ENCODE measurements around the gene C4orf36.
A peak's percentile ranks its signal among the peaks of the same experiment; 100 is the strongest.

C4orf36 gene

GRCh38 chr4:86891762-86892635, at the start of gene C4orf36:
Gene C4orf36 (minus strand): TSS chr4:86892422. CDS start chr4:86891520, 902 bp downstream.
- peak; percentile 45 for DNase-seq

GRCh38 chr4:86940920-86941460, 48.8 kb upstream of the C4orf36 start:
- no peak for DNase-seq

GRCh38 chr4:86939729-86940575, 47.7 kb upstream of the C4orf36 start:
- DNase-seq, result peak; percentile 25

- DNase-seq, result no peak
These were observed 46.7 kb upstream of the C4orf36 start for GRCh38 chr4:86938771-86939520.

- peak; percentile 81 for DNase-seq
These were observed 43.9 kb upstream of the C4orf36 start for GRCh38 chr4:86935853-86936733.

GRCh38 chr4:86935566-86935852, 43.3 kb upstream of the C4orf36 start:
- DNase-seq, result peak; percentile 40

GRCh38 chr4:86934771-86935565, 42.7 kb upstream of the C4orf36 start, which contains the start of gene AFF1:
Gene AFF1 (plus strand): TSS chr4:86935011. CDS start chr4:86948534, 13,523 bp downstream.
- DNase-seq, result peak; percentile 92

- no peak for DNase-seq
These were observed 42.0 kb upstream of the C4orf36 start for GRCh38 chr4:86934147-86934770.

GRCh38 chr4:86928400-86929255, 36.4 kb upstream of the C4orf36 start:
- DNase-seq, result no peak

GRCh38 chr4:86927843-86928395, 35.7 kb upstream of the C4orf36 start:
- DNase-seq, result peak; percentile 58

- no peak for DNase-seq
These were observed 34.3 kb upstream of the C4orf36 start for GRCh38 chr4:86926435-86927086.

GRCh38 chr4:86924811-86925210, 32.6 kb upstream of the C4orf36 start:
- no peak for DNase-seq

GRCh38 chr4:86921608-86922252, 29.5 kb upstream of the C4orf36 start:
- no peak for DNase-seq

- DNase-seq, result no peak
These were observed 27.5 kb upstream of the C4orf36 start for GRCh38 chr4:86919561-86920223.

GRCh38 chr4:86918539-86919072, 26.4 kb upstream of the C4orf36 start:
- no peak for DNase-seq

GRCh38 chr4:86917212-86918039, 25.2 kb upstream of the C4orf36 start:
- no peak for DNase-seq
